ENCODE results near the gene DPP4.

GRCh38 chr2:162082036-162082435 lies 8.0 kb upstream of the DPP4 start:
- TF ChIP-seq CTCF (conservative IDR thresholded peaks at IDR 0.05; ENCODE audit: low read length) (no peak), EZH2phosphoT487 (IDR thresholded peaks at IDR 0.05; ENCODE audit: borderline replicate concordance, low read depth, low read length) (no peak)

All from OCI-LY7 (cell line).